ENCODE data around the gene LPP. TPM values are rescaled to one million over a fixed set of nuclear protein-coding genes. Genes with fewer than 3 reads are reported as not detected.

LPP gene
- total RNA-seq, 1 experiment from 2014 or later, result 148 TPM

- CTCF ChIA-PET, result interaction anchor here (0.7 kb wide), 1 partner anchor 26 kb away, joined by 3 read pairs; no protein-coding TSS in a partner anchor
- BruUV-seq (replicated peaks), result no TSS peak
- no peaks in the 10 kb centered on the region for H3K36me3 ChIP-seq (ENCODE audit: low read depth)
These were observed 419.5 kb downstream of the LPP start for GRCh38 chr3:188573291-188573940.

GRCh38 chr3:188573956-188574355 is 420.0 kb downstream of the LPP start:
- Histone ChIP-seq H4K20me1 (ENCODE audit: insufficient read depth) (no peaks in the 10 kb centered on the region), H3K4me2 (no peak overlapping the region), H3K4me1 (replicated peaks; ENCODE audit: insufficient read depth) (no peaks in the 10 kb centered on the region), H3K79me2 (ENCODE audit: low read depth) (no peaks in the 10 kb centered on the region), H3K27me3 (ENCODE audit: insufficient read depth, low read depth) (no peaks in the 10 kb centered on the region), H3K36me3 (ENCODE audit: low read depth) (no peaks in the 10 kb centered on the region), H2AFZ (no peak overlapping the region), H3K27ac (no peak overlapping the region), H3K9me2 (ENCODE audit: insufficient read depth) (peaks cover 2% of the 10 kb centered on the region; the same call in 1 of the 2 replicates), H3K9me3 (ENCODE audit: insufficient read depth, low read depth) (no peaks in the 10 kb centered on the region), H3F3A (ENCODE audit: insufficient read depth, low read depth) (no peaks in the 10 kb centered on the region), H3K4me3 (no peak overlapping the region)
- BruUV-seq (replicated peaks), result no TSS peak
- ChIA-PET CTCF (interaction anchor here (0.7 kb wide), 1 partner anchor 27 kb away, joined by 3 read pairs; no protein-coding TSS in a partner anchor), POLR2A (ENCODE audit: unreplicated experiment) (no interaction called here)
- DNase-seq, result no peak
- TF ChIP-seq, protein P1, sequence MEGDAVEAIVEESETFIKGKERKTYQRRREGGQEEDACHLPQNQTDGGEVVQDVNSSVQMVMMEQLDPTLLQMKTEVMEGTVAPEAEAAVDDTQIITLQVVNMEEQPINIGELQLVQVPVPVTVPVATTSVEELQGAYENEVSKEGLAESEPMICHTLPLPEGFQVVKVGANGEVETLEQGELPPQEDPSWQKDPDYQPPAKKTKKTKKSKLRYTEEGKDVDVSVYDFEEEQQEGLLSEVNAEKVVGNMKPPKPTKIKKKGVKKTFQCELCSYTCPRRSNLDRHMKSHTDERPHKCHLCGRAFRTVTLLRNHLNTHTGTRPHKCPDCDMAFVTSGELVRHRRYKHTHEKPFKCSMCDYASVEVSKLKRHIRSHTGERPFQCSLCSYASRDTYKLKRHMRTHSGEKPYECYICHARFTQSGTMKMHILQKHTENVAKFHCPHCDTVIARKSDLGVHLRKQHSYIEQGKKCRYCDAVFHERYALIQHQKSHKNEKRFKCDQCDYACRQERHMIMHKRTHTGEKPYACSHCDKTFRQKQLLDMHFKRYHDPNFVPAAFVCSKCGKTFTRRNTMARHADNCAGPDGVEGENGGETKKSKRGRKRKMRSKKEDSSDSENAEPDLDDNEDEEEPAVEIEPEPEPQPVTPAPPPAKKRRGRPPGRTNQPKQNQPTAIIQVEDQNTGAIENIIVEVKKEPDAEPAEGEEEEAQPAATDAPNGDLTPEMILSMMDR (conservative IDR thresholded peaks at IDR 0.05), result no peak
- no peak for TF ChIP-seq EZH2 (IDR thresholded peaks at IDR 0.05; ENCODE audit: low read depth)
- intact Hi-C loops (cut with micrococcal nuclease; ENCODE audit: unreplicated experiment), result no loop called here

More at GRCh38 chr3:188573291-188573940, 419.5 kb downstream of the LPP start:
- H3K4me3 ChIP-seq, result no peak overlapping the region
- H3K4me2 ChIP-seq, result no peak overlapping the region
- H3K27ac ChIP-seq, result no peak overlapping the region
- H2AFZ ChIP-seq, result no peak overlapping the region
- no peaks in the 10 kb centered on the region for H3K27me3 ChIP-seq (ENCODE audit: insufficient read depth, low read depth)
- H3F3A ChIP-seq (ENCODE audit: insufficient read depth, low read depth), result no peaks in the 10 kb centered on the region
- H3K9me3 ChIP-seq (ENCODE audit: insufficient read depth, low read depth), result no peaks in the 10 kb centered on the region
- peaks cover 2% of the 10 kb centered on the region; the same call in 1 of the 2 replicates for H3K9me2 ChIP-seq (ENCODE audit: insufficient read depth)
- DNase-seq, result no peak
- H4K20me1 ChIP-seq (ENCODE audit: insufficient read depth), result no peaks in the 10 kb centered on the region
- H3K79me2 ChIP-seq (ENCODE audit: low read depth), result no peaks in the 10 kb centered on the region
- intact Hi-C loops (cut with micrococcal nuclease; ENCODE audit: unreplicated experiment), result no loop called here
- no peak for TF ChIP-seq EZH2 (IDR thresholded peaks at IDR 0.05; ENCODE audit: low read depth)
- TF ChIP-seq, protein P1 (conservative IDR thresholded peaks at IDR 0.05), result no peak
- POLR2A ChIA-PET (ENCODE audit: unreplicated experiment), result no interaction called here
- no peaks in the 10 kb centered on the region for H3K4me1 ChIP-seq (replicated peaks; ENCODE audit: insufficient read depth)

GRCh38 chr3:188574885-188575284 is 420.9 kb downstream of the LPP start:
- Histone ChIP-seq H3F3A (ENCODE audit: insufficient read depth, low read depth) (no peaks in the 10 kb centered on the region), H3K36me3 (ENCODE audit: low read depth) (no peaks in the 10 kb centered on the region), H2AFZ (no peak overlapping the region), H3K79me2 (ENCODE audit: low read depth) (no peaks in the 10 kb centered on the region), H3K27me3 (ENCODE audit: insufficient read depth, low read depth) (no peaks in the 10 kb centered on the region), H3K9me2 (ENCODE audit: insufficient read depth) (peaks cover 2% of the 10 kb centered on the region; the same call in 1 of the 2 replicates), H3K4me2 (no peak overlapping the region), H3K4me1 (replicated peaks; ENCODE audit: insufficient read depth) (no peaks in the 10 kb centered on the region), H4K20me1 (ENCODE audit: insufficient read depth) (no peaks in the 10 kb centered on the region), H3K4me3 (no peak overlapping the region), H3K27ac (no peak overlapping the region), H3K9me3 (ENCODE audit: insufficient read depth, low read depth) (no peaks in the 10 kb centered on the region)
- TF ChIP-seq, protein P1 (conservative IDR thresholded peaks at IDR 0.05), result no peak
- TF ChIP-seq EZH2 (IDR thresholded peaks at IDR 0.05; ENCODE audit: low read depth), result no peak
- CTCF ChIA-PET, result no interaction called here
- intact Hi-C loops (cut with micrococcal nuclease; ENCODE audit: unreplicated experiment), result no loop called here
- BruUV-seq (replicated peaks), result no TSS peak
- DNase-seq, result no peak
- POLR2A ChIA-PET (ENCODE audit: unreplicated experiment), result no interaction called here

All from PC-9 (cell line).